ENCODE results near the gene RXFP1. TPM values are rescaled to one million over a fixed set of nuclear protein-coding genes. Genes with fewer than 3 reads are reported as not detected.

Gene RXFP1
- total and polyA plus RNA-seq, 8 donors = 0.06 to 0.47 (median 0.23) TPM

GRCh38 chr4:158578476-158578875, 56.8 kb downstream of the RXFP1 start:
- no peak overlapping the region for H3K4me3 ChIP-seq
- intact Hi-C loops (cut with DNase I) = no loop called here
- no peak overlapping the region for H3K27ac ChIP-seq
- no peaks in the 10 kb centered on the region for H3K36me3 ChIP-seq
- ATAC-seq (peak in 1 of 4 donors; percentile 39), DNase-seq (no peak), FAIRE-seq (no peak)
- 13 to 22% methylated on average over 1 of the region's 1 CpG for WGBS, 2 donors
- H3K4me1 ChIP-seq = no peaks in the 10 kb centered on the region
- no peaks in the 10 kb centered on the region for H3K27me3 ChIP-seq
- H3K9me3 ChIP-seq = no peaks in the 10 kb centered on the region
- TF ChIP-seq, protein P1, sequence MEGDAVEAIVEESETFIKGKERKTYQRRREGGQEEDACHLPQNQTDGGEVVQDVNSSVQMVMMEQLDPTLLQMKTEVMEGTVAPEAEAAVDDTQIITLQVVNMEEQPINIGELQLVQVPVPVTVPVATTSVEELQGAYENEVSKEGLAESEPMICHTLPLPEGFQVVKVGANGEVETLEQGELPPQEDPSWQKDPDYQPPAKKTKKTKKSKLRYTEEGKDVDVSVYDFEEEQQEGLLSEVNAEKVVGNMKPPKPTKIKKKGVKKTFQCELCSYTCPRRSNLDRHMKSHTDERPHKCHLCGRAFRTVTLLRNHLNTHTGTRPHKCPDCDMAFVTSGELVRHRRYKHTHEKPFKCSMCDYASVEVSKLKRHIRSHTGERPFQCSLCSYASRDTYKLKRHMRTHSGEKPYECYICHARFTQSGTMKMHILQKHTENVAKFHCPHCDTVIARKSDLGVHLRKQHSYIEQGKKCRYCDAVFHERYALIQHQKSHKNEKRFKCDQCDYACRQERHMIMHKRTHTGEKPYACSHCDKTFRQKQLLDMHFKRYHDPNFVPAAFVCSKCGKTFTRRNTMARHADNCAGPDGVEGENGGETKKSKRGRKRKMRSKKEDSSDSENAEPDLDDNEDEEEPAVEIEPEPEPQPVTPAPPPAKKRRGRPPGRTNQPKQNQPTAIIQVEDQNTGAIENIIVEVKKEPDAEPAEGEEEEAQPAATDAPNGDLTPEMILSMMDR (IDR thresholded peaks at IDR 0.05) = no peak

GRCh38 chr4:158580064-158580463, 58.4 kb downstream of the RXFP1 start:
- no peaks in the 10 kb centered on the region for H3K36me3 ChIP-seq
- no peaks in the 10 kb centered on the region for H3K27me3 ChIP-seq
- no peaks in the 10 kb centered on the region for H3K4me1 ChIP-seq
- FAIRE-seq = no peak
- WGBS, 2 donors = 10 to 25% methylated on average over 1 of the region's 1 CpG
- ATAC-seq = no peak
- DNase-seq = no peak
- no peak overlapping the region for H3K27ac ChIP-seq
- intact Hi-C loops (cut with DNase I) = no loop called here
- TF ChIP-seq, protein P1 (IDR thresholded peaks at IDR 0.05) = no peak
- H3K4me3 ChIP-seq = no peak overlapping the region
- H3K9me3 ChIP-seq = no peaks in the 10 kb centered on the region

GRCh38 chr4:158581161-158581560, 59.5 kb downstream of the RXFP1 start:
- FAIRE-seq = no peak
- H3K27me3 ChIP-seq = no peaks in the 10 kb centered on the region
- no peak overlapping the region for H3K4me3 ChIP-seq
- H3K9me3 ChIP-seq = no peaks in the 10 kb centered on the region
- ATAC-seq = no peak
- no peak for DNase-seq
- H3K27ac ChIP-seq = no peak overlapping the region
- H3K36me3 ChIP-seq = no peaks in the 10 kb centered on the region
- no peaks in the 10 kb centered on the region for H3K4me1 ChIP-seq
- intact Hi-C loops (cut with DNase I) = no loop called here
- TF ChIP-seq, protein P1 (IDR thresholded peaks at IDR 0.05) = no peak

- FAIRE-seq (no peak), ATAC-seq (no peak), DNase-seq (no peak)
- WGBS, 2 donors = 75 to 90% methylated on average over 4 of the region's 4 CpGs
- intact Hi-C loops (cut with DNase I) = no loop called here
- Histone ChIP-seq H3K9me3 (no peaks in the 10 kb centered on the region), H3K4me1 (no peaks in the 10 kb centered on the region), H3K36me3 (no peaks in the 10 kb centered on the region), H3K4me3 (no peak overlapping the region), H3K27ac (no peak overlapping the region), H3K27me3 (no peaks in the 10 kb centered on the region)
- TF ChIP-seq, protein P1 (IDR thresholded peaks at IDR 0.05) = no peak
Observed at GRCh38 chr4:158586881-158587280, 65.2 kb downstream of the RXFP1 start.

DNA sequence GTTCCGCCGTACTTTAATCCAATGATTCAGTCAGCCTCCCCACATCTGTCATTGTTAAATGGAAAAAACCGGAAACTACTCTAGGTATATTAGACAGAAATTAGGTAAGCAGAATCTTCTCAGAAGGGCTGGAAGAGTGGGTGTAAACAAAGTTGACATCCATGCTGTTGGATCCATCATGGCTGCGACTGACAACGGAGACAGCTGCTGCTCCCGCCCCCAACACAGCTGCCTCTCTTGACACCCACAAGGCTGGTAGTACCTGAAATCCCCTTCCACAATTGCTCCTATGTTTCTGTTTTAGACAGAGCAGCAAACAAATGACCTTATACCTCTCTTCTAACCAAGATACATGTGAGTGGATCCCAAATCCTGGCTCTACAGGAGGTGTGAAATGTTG, 66.6 kb downstream of the RXFP1 start:
- Histone ChIP-seq H3K36me3 (no peaks in the 10 kb centered on the region), H3K27ac (no peak overlapping the region), H3K4me1 (no peaks in the 10 kb centered on the region), H3K27me3 (no peaks in the 10 kb centered on the region), H3K4me3 (no peak overlapping the region), H3K9me3 (no peaks in the 10 kb centered on the region)
- DNase-seq (no peak), ATAC-seq (no peak), FAIRE-seq (no peak)
- intact Hi-C loops (cut with DNase I) = no loop called here
- TF ChIP-seq, protein P1 (IDR thresholded peaks at IDR 0.05) = no peak
- WGBS, 2 donors = 92 to 94% methylated on average over 6 of the region's 6 CpGs

Measured in pancreas (tissue), 10 donors.